NCI-H2107 treated with DMSO at 0.1 percent for 48 hours (cell line): ENCODE results near the gene SDF4.

Source experiments
- DNase-seq: peaks from one replicate; lab custom pipeline; 2025; ENCODE audit not compliant: unreplicated experiment; lab: John Stamatoyannopoulos, UW

The SDF4 gene

GRCh38 chr1:1229770-1230169 is 2.0 kb downstream of the SDF4 start:
- no peak for DNase-seq

- no peak for DNase-seq
Observed at GRCh38 chr1:1228596-1229321, 3.0 kb downstream of the SDF4 start.

DNA sequence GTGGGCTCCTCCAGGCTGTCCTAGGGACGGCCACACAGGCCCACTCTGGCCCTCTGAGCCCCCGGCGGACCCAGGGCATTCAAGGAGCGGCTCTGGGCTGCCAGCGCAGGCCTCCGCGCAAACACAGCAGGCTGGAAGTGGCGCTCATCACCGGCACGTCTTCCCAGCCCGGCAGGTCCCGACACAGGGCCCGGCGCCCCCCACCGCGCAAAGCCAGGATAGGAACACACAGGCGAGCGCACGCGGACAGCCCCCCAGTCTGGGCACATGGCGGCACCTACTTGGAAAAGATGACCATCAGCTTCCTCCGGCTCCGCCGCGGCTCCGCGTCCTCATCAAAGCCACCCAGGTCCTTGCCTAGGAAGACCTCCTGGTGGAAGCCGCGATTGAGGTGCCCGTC is 3.6 kb downstream of the SDF4 start:
- DNase-seq = no peak

GRCh38 chr1:1227386-1227785 is 4.4 kb downstream of the SDF4 start:
- DNase-seq = no peak

- DNase-seq = no peak
Observed at GRCh38 chr1:1226566-1227362, 5.0 kb downstream of the SDF4 start.

GRCh38 chr1:1225913-1226312 is 5.9 kb downstream of the SDF4 start:
- no peak for DNase-seq

DNA sequence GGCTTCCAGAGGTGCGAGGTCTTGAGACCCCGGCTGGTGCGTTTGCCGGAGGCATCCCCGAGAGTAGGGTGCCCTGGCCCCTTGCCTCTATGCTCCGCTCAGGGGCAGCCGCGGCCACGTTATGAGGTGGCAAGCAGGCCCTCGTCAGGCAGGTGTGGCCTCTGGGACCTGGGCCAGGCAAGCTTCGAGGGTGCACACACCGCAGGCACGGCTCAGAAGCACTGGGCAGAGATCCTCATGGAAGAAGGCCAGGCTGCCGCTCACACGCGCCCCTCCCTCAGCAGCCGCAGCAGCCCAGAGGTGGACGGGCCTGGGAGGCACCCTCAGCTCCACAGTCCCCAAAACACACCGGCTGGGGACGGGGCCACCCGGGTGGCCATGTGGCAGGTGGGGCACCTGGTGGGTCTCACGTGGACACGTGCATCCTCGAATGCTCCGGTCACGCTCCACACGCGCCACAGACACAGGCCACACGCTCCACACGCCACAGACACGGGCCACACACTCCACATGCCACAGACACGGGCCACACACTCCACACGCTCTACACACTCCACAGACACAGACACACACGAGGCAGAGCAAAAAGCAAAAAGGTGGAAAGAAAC is 6.5 kb downstream of the SDF4 start:
- no peak for DNase-seq

GRCh38 chr1:1223891-1224290 is 7.9 kb downstream of the SDF4 start:
- no peak for DNase-seq

DNA sequence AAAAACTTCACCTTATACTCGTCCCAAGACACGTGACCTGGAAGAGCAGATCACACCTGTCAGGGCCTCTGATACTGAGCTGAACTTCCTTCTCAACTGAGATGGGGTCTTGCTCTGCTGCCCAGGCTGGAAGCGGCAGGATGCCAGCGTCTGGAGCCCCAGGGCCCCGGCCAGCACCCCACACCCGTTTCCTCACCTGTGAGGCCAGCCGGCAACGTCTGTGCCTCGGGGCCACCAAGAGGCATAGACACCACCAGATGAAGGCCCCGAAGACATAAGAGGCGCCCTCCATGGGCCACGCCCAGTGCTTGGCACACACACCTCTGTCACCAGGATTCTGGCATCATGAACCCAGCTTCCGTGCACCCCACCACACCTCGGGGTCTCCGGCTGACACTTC is 8.5 kb downstream of the SDF4 start:
- no peak for DNase-seq

GRCh38 chr1:1222575-1223225 is 9.1 kb downstream of the SDF4 start:
- DNase-seq = no peak

GRCh38 chr1:1221887-1222574 is 9.8 kb downstream of the SDF4 start:
- DNase-seq = no peak

GRCh38 chr1:1220197-1220596 is 11.6 kb downstream of the SDF4 start:
- DNase-seq = no peak

DNA sequence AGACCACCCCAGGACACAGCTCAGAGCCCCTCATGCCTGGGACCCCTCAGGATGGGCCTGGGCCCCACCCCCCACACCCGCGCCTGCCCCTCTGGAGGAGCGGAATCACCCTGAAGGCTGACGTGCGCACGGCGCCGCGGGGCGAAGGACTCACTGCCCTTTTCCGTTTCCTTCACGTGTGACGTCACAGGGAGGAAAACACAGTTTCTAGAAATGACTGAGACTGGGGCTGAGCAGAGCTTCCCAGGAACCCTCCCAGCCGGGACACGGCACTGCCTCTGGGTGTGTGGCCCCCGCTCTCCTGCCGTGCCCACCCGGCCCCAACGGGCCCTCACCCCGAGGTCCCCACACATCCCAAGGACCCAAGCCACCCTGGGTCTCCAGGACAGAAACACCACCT is 12.5 kb downstream of the SDF4 start:
- no peak for DNase-seq

DNA sequence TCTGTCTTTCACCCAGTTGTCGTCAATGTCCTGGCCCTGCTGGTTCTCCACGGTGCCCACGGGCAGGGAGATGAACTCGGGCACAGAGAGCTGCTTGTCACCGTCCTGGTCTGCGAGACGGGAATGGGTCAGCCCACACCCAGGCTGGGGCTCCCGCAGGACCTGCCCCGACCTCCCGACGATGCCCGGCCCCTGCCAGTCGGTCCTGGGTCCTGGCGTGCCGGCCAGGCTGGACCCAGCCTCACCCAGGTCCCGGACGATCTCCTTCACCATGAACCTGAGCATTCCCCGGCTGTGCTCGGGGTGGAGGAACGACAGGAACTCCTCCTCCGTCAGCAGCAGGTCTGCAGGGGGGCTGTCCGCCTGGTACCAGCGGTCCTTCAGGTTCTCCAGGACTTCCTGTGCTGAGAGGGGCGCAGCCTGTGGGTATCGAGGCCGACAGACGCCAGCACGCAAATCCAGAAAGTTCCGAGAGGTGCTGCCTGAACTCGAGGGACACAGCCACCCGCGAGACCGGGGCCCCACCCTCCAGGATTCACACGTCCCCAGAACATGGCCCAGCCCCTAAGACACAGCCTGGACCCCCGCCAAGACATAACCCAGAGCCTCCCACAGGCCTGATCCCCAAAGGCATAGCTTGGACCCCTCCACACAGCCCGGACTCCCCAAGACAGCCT is 13.1 kb downstream of the SDF4 start:
- DNase-seq = no peak

GRCh38 chr1:1217621-1218523 is 13.9 kb downstream of the SDF4 start:
- no peak for DNase-seq

DNA sequence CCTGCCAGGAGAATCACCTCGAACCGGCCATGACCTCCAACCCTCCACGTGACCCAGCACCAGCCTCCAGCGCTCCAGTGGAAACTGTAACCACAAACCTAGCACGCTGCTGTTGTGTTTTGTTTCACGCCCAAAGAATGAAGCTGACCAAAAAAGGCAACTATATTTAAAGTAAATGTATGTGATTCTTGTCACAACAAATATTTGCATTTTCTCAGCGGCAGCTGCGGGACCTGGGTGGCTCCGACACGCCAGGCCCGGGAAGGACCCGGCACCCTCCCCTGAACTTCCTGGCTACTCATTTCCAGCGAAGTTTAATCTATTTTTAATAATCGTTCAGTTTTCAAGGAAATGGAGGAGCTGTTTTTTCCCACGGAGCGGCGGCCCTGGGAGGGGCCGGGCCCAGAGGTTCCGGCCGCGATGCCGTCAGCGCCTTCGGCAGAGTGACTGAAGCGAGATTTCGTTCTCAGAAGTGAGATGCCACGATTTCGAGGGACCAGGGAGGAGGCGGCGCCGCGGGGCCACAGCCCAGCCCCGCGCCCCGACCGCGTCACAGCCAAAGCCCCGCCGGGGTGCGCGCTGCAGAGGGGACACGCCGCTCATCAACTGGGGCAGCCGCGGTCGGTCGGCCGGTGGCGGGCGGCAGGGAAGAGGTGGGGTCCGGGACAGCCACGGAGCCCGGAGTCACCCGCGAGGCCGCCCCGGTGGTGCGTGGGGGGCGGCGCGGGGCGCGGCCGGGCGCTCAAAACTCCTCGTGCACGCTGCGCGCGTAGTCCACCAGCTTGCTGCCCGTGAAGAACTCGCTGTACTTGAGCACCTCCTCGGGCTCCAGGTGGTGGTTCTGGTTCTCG is 14.8 kb downstream of the SDF4 start:
- DNase-seq = no peak

DNA sequence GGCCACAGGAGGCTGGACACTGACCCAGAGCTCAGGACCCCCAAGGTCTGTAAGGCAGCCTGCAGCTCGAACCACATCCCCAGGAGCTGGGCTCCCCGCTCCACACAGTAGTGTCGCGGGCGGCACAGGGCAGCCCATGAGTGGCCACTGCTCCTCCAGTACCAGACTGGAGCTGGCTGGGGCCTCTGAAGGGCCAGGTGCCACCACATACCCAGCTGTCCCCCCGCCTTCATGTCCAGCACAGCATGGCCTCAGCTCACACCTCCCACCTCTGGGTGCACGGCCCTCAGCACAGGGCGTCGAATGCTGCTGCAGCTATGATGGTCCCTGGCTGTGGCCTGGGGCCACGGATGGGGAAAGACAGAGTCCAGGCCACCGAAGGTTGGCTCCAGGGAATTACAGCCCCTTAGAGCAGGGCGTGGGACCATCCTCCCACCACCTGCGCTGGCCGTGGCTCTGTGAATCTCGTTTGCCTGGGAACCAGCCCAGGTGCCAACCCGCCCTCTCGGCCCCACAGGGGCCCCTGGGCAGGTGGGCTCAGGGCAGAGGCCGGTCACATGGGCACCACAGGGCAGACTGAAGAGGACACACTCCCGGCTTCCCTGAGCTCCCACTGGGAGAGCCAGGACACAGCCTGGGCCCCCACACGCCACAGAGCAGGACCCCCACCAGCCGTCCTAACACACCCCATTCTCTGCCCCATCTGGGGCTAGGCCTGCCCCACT is 15.8 kb downstream of the SDF4 start:
- no peak for DNase-seq

GRCh38 chr1:1215080-1215676 is 16.6 kb downstream of the SDF4 start:
- no peak for DNase-seq
